A673 (cell line): Measurements from ENCODE around the gene CDC42SE2. TPM values are rescaled to one million over a fixed set of nuclear protein-coding genes. Genes with fewer than 3 reads are reported as not detected.

Source experiments
- BruUV-seq: library from RNA; stranded (reverse); fragments of 400-500 nt; replicated peaks from 2 replicates; lab custom pipeline; 2021; lab: Mats Ljungman, UMichigan
- CTCF ChIA-PET: fragments of 300-600 bp; sonication (Branson Sonifier 250); formaldehyde crosslinking; loops from one replicate; lab custom pipeline; 2022; ENCODE audit warnings: antibody characterized with exemption; lab: Charles Lee
- POLR2A ChIA-PET: fragments of 300-600 bp; sonication (Branson Sonifier 250); formaldehyde crosslinking; loops from one replicate; lab custom pipeline; 2022; ENCODE audit warnings: antibody characterized with exemption; ENCODE audit not compliant: low non-redundant PET; lab: Charles Lee
- DNase-seq: peaks from one replicate; pipeline ENCODE4 v3.0.0-alpha.2; 2015; ENCODE audit warnings: low spot score
- H3K27ac ChIP-seq: fragments of 200-600 bp; sonication (generic); 2 replicates; pipeline ENCODE4 v1.5.1; 2016; ENCODE audit warnings: mixed run types, low read depth, mild to moderate bottlenecking, mixed read lengths, antibody characterized with exemption, low read length; ENCODE audit not compliant: poor library complexity, severe bottlenecking
- H3K27me3 ChIP-seq: fragments of 200-600 bp; sonication (generic); replicated peaks from 2 replicates; pipeline ENCODE4 v1.6.1; 2017; ENCODE audit warnings: mixed run types, low read depth, mild to moderate bottlenecking, mixed read lengths, antibody characterized with exemption, low read length; ENCODE audit not compliant: insufficient read depth, poor library complexity
- H3K36me3 ChIP-seq: fragments of 200-600 bp; sonication (generic); 2 replicates; pipeline ENCODE4 v1.6.1; 2016; ENCODE audit warnings: mixed run types, mild to moderate bottlenecking, mixed read lengths, antibody characterized with exemption, low read length; ENCODE audit not compliant: insufficient read depth, poor library complexity, severe bottlenecking
- H3K4me1 ChIP-seq: fragments of 200-600 bp; sonication (generic); 2 replicates; pipeline ENCODE4 v1.6.1; 2017; ENCODE audit warnings: mixed run types, mild to moderate bottlenecking, mixed read lengths, antibody characterized with exemption, low read length; ENCODE audit not compliant: insufficient read depth, poor library complexity, severe bottlenecking
- H3K4me3 ChIP-seq: fragments of 200-600 bp; sonication (generic); 2 replicates; pipeline ENCODE4 v1.5.1; 2016; ENCODE audit warnings: low read depth, mixed run types, mild to moderate bottlenecking, mixed read lengths, low read length; ENCODE audit not compliant: poor library complexity, severe bottlenecking
- H3K9me3 ChIP-seq: fragments of 200-600 bp; sonication (generic); 2 replicates; pipeline ENCODE4 v1.6.1; 2016; ENCODE audit warnings: mixed run types, low read depth, mild to moderate bottlenecking, mixed read lengths, antibody characterized with exemption, low read length; ENCODE audit not compliant: poor library complexity, severe bottlenecking
- CTCF ChIP-seq: fragments of 300-800, 200-600 bp; sonication (generic); conservative IDR thresholded peaks from 2 replicates; pipeline ENCODE4 v1.5.1; 2017; ENCODE audit warnings: low read depth, mild to moderate bottlenecking, antibody characterized with exemption, low read length, moderate library complexity, mixed read lengths
- EZH2 ChIP-seq: fragments of 200-600 bp; sonication (generic); IDR thresholded peaks from 2 replicates; pipeline ENCODE4 v1.6.1; 2017; ENCODE audit warnings: borderline replicate concordance, low read depth, mild to moderate bottlenecking, mixed read lengths, antibody characterized with exemption, low read length; ENCODE audit not compliant: poor library complexity, severe bottlenecking
- intact Hi-C: fragments of 100-400 bp; cut with micrococcal nuclease; formaldehyde crosslinking; loops from one replicate; pipeline ENCODE4 v1.10.0; 2022; ENCODE audit not compliant: unreplicated experiment
- total RNA-seq: library from RNA; stranded (reverse); gene quantifications from 2 replicates; pipeline ENCODE4 v1.2.3, GENCODE V29; 2021

The CDC42SE2 gene
- total RNA-seq, 1 experiment from 2014 or later: 25.5 TPM

- CTCF ChIA-PET: no interaction called here
Measured at GRCh38 chr5:131281868-131282234, 18.0 kb downstream of the CDC42SE2 start.

GRCh38 chr5:131282235-131282634 lies 18.4 kb downstream of the CDC42SE2 start:
- TF ChIP-seq EZH2: no peak
- TF ChIP-seq CTCF: no peak
- no peak overlapping the region for H3K4me3 ChIP-seq
- H3K36me3 ChIP-seq: no peaks in the 10 kb centered on the region
- no peak for DNase-seq
- H3K27ac ChIP-seq: no peak overlapping the region
- POLR2A ChIA-PET: no interaction called here
- intact Hi-C loops: no loop called here
- no TSS peak for BruUV-seq
- H3K4me1 ChIP-seq: peaks cover 22% of the 10 kb centered on the region
- CTCF ChIA-PET: no interaction called here
- H3K9me3 ChIP-seq: no peaks in the 10 kb centered on the region
- H3K27me3 ChIP-seq: no peaks in the 10 kb centered on the region

More at GRCh38 chr5:131281868-131282234, 18.0 kb downstream of the CDC42SE2 start:
- no peaks in the 10 kb centered on the region for H3K36me3 ChIP-seq
- DNase-seq: no peak
- peaks cover 22% of the 10 kb centered on the region for H3K4me1 ChIP-seq
- no TSS peak for BruUV-seq
- TF ChIP-seq EZH2 (no peak), CTCF (no peak)
- POLR2A ChIA-PET: no interaction called here
- no peak overlapping the region for H3K4me3 ChIP-seq
- intact Hi-C loops: no loop called here
- H3K27ac ChIP-seq: no peak overlapping the region
- H3K27me3 ChIP-seq: no peaks in the 10 kb centered on the region
- no peaks in the 10 kb centered on the region for H3K9me3 ChIP-seq

- Histone ChIP-seq H3K36me3 (no peaks in the 10 kb centered on the region), H3K4me3 (no peak overlapping the region), H3K27ac (no peak overlapping the region), H3K27me3 (no peaks in the 10 kb centered on the region), H3K4me1 (peaks cover 7% of the 10 kb centered on the region), H3K9me3 (no peaks in the 10 kb centered on the region)
- intact Hi-C loops: no loop called here
- ChIA-PET CTCF (interaction anchor here (0.6 kb wide), 1 partner anchor 17 kb away, joined by 8 read pairs; no protein-coding TSS in a partner anchor), POLR2A (interaction anchor here (0.6 kb wide), 1 partner anchor 25 kb away, joined by 4 read pairs; no protein-coding TSS in a partner anchor)
- TF ChIP-seq EZH2 (no peak), CTCF (no peak)
- BruUV-seq: no TSS peak
- no peak for DNase-seq
Measured at GRCh38 chr5:131285703-131286399, 22.0 kb downstream of the CDC42SE2 start.
